ENCODE data around the gene TRMT13.
A peak's percentile ranks its signal among the peaks of the same experiment; 100 is the strongest.

GRCh38 chr1:100134872-100135271 lies 1.9 kb downstream of the TRMT13 start:
- peak; percentile 16 for TF ChIP-seq CTCF (conservative IDR thresholded peaks at IDR 0.05)
- no peak for TF ChIP-seq ZFX (IDR thresholded peaks at IDR 0.05)

Data from C4-2B (cell line).